Stimulated activated CD8-positive, alpha-beta memory T cell treated with anti-CD3 and anti-CD28 coated beads, Interleukin-7, amount 100 ng/mL, for 4 hours (primary cell): Measurements from ENCODE around the gene MTERF4.
A peak's percentile ranks its signal among the peaks of the same experiment; 100 is the strongest.

Source experiments
- DNase-seq, 2 donors: peaks; one replicate each; pipeline ENCODE4 v3.0.0-alpha.2; 2020; ENCODE audit warnings: low read depth in 2 of 2

Gene MTERF4

DNA sequence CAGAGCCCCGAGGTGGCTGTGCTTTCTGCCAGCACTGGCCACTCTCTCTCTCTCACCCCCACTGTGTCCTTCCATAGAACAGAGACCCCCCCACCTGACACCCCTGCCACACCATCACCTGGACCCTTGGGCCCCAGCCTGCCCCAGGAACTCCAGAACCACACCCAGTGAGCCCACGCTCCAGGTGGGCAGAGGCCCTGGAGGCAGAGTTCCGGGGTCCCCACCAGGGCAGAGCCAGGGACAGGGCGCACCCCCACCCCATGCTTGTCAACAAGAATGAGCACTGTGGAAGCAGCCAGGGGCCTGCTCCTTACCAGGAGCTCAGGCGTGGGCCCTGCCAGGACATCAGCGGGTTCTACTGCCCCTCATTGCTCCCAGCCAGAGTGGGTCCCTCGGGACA is 32.6 kb upstream of the MTERF4 start:
- no peak for DNase-seq

- DNase-seq, result no peak
Measured at GRCh38 chr2:241133436-241133820, 31.3 kb upstream of the MTERF4 start.

GRCh38 chr2:241132538-241133435 is 30.7 kb upstream of the MTERF4 start:
- DNase-seq, result no peak

GRCh38 chr2:241131531-241131930 is 29.4 kb upstream of the MTERF4 start:
- no peak for DNase-seq

GRCh38 chr2:241130316-241130715 is 28.2 kb upstream of the MTERF4 start:
- DNase-seq, result no peak

- DNase-seq, result no peak
Measured at GRCh38 chr2:241129086-241129871, 27.2 kb upstream of the MTERF4 start.

DNA sequence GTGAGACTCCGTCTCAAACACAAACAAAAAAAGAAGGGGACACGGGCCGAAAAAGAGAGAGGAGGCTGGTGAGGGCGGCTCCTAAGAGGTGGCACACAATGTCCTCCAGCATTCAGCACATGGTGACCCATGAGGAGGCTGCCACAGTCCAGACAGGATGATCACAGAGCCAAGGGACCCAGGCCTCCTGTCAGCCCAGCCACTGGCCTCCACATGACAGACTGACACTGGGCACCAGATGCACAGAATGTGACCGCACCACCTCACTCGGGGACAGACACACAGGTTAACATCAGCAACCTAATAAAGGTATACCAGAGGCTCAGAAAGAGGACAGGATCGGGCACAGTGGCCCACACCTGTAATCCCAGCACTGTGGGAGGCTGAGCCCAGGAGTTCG is 26.2 kb upstream of the MTERF4 start:
- DNase-seq, result no peak

DNA sequence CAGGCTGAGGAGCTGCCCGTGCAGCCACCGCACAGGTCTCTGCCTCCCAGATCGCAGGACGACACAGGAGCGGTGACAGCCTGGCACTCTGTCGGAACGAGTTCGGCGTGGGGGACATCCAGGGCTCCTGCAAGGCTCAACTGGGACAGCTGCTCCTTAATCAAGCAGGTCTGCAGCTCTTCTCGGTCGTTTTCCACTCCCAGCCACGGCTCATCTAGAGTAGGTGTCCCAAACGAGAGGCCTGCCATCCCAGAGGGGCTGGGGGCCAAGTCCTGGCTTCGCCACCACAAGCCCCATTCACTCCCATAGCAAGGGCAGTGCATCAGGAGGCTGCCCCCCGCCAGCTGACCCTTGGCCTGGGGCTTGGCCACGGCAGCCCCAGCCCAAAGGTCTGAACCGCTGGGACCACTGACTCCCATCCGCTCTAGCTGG is 24.7 kb upstream of the MTERF4 start:
- DNase-seq, result no peak

GRCh38 chr2:241126201-241126611 is 24.1 kb upstream of the MTERF4 start:
- no peak for DNase-seq

GRCh38 chr2:241125626-241126025 is 23.5 kb upstream of the MTERF4 start:
- DNase-seq, result no peak

DNA sequence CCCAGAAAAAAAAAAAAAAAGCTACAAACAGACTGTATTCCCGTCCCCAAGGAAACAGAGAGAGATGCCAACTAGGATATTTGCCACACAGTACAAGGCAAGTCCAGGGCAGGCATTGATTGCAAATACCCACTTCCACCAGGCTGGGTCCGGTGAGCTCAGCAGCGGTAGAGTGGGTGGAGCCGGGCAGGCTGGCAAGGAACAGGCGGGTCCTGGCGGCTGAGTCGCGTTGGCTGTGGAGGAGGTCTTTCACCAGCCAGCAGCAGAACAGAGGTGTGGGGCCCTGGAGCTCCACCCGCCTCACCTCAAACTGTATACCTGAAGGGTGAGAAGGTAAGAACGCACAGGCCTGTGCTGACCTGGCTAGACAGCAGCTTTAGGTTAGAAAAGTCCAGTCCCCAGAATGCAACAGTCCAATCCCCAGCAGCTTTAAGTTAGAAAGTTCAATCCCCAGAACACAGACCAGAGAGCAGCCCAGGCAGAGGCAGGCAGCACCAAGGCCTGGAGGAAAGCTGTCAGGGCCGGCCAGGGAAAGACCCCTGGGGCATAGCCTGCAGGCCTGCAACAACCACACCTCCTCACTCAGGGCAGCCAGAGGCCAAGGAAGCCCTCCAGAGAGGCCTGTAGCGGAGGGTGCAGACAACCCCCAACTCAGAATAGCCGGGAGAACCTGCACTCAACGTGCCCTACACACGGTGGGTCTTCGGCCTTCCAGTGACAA is 21.9 kb upstream of the MTERF4 start:
- DNase-seq, result no peak

DNA sequence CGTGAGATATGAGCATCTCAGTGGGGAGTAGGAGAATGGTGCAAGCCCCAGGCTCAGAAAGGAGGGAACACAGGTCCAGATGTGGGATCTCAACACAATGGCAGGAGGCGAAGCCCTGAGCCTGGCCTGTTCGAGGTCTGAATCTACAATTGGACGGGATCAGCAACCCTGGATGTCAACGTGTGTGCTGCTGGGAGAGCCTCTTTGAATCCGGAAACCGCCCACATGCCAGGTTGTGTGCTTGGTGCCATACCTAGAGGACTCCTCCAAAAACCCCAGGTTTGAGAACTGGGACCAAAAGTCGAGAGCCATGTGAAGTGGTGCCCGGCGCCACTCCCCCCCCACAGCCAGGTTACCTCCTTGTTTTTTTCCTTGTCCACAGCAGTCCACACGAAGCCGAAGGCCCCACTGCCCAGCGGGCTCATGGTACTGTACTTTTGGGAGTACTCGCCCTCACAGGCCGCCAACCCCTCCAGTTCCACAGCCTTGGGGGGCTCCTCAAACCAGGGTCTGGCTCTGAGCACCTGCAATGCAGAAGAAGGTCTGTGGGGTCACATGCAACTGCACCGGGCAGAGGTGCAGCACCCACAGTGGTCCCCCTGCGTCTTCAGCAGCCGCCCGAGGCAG is 20.4 kb upstream of the MTERF4 start:
- DNase-seq, result no peak

GRCh38 chr2:241121008-241121407 is 18.9 kb upstream of the MTERF4 start:
- no peak for DNase-seq

- DNase-seq, result no peak
Measured at GRCh38 chr2:241120440-241120839, 18.4 kb upstream of the MTERF4 start.

- no peak for DNase-seq
Measured at GRCh38 chr2:241118737-241119505, 16.8 kb upstream of the MTERF4 start.

GRCh38 chr2:241116606-241117560 is 14.8 kb upstream of the MTERF4 start:
- no peak for DNase-seq

GRCh38 chr2:241115361-241115760 is 13.3 kb upstream of the MTERF4 start:
- DNase-seq, result no peak

DNA sequence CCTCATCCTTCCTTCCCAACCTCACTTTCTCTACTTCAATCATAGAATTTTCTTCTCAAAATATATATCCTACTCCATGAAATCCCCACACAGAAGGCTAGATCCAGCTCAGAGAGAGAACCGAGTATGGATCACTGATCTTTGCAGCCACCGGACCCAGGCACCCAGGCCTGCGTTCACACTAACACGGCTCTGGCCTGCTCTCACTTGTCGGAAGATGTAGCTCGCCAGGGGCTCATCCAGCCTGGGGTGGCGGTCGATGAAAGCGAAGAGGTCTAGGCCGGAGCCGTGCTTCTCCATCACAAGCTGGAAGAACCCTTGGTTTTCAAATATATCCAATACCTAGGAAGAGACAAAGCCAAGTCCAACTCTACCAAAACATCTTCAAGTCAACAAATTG is 12.7 kb upstream of the MTERF4 start:
- DNase-seq, result no peak

GRCh38 chr2:241112592-241112991 is 10.5 kb upstream of the MTERF4 start:
- DNase-seq, result peak; percentile 27 to 48

DNA sequence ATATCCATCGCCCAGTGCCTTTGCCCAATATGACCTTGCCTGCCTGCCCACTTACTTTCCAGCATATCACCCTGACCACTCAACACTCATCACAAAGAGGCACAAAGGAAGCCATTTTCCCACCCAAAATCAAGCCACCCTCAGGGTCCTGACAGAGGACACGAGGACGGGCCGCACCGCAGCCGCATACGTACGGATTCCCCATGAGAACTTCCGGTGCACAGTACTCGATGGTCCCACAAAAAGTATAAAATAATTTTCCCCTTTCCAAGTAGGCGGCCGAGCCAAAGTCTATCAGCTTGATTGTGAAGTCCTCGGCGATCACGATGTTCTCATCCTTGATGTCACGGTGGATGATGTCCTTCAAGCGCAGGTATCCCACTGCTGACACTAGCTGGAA is 10.0 kb upstream of the MTERF4 start:
- DNase-seq, result no peak
